Femur (tissue), 1 donor: ENCODE results near the gene BNIP2.

Experiments used
- DNase-seq: peaks from one replicate; pipeline ENCODE4 v3.0.0-alpha.2; 2017

The BNIP2 gene

DNA sequence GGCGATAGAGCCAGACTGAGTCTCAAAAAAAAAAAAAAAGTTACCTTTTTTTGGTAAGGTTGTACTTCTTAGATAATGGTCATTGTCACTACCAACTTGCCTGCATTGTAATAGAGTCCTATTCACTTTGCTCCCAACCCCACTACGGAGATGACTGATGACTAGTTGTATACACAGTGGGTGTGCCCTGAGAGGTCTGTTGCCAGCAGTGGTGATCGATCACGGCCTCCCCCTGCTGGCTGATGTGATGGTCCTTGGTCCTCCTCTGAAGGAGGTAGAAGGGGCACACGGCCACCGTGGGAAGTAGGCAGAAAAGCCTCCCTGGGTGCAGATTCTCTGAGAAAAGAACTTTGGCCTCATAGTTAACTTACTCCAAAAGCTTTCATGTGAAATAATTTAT lies 66.8 kb downstream of the BNIP2 start:
- DNase-seq: peak; percentile 18

- DNase-seq: no peak
These were observed 70.7 kb downstream of the BNIP2 start for GRCh38 chr15:59618406-59618805.

DNA sequence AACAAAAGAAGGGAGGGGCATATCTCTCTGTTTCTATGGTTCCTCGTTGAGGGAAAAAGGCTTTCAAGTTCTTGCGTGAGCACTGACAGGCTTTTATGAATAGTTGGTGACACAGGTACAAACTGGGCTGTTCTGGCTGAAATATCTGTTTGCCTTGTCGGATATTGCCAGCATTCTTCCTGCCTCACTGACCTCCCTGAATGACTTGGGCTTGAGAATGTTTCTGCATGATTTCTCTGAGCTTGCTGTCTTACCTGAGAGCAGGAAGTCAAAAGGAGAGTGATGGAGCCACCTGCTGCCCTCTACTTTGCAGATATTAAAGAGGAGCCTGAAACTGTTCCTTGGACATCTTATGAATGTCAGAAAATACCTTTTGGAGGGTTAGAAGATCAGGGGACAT lies 72.7 kb downstream of the BNIP2 start:
- DNase-seq: no peak

GRCh38 chr15:59615661-59616060 lies 73.5 kb downstream of the BNIP2 start:
- no peak for DNase-seq

DNA sequence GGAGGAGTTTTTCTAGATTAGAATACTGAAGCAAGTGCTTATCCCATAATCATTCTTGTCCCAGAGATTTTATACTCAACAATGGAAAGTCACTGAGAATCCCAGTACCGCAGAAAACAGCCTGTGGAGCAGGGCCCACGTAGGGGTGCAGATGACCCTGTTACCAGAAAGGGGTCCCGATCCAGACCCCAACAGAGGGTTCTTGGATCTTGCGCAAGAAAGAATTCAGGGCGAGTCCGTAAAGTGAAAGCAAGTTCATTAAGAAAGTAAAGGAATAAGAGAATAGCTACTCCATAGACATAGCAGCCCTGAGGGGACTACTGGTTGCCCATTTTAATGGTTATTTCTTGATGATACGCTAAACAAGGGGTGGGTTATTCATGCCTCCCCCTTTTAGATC lies 75.0 kb downstream of the BNIP2 start:
- DNase-seq: no peak

- DNase-seq: no peak
These were observed 77.6 kb downstream of the BNIP2 start, which contains the start of gene GCNT3 for GRCh38 chr15:59611276-59612260. GCNT3 (plus strand) TSS chr15:59611783; CDS start chr15:59618239, 6,456 bp downstream.

- DNase-seq: no peak
These were observed 79.1 kb downstream of the BNIP2 start for GRCh38 chr15:59609730-59610712.
